IMR-90 (cell line): ENCODE measurements around the gene KRTAP5-4. TPM values are rescaled to one million over a fixed set of nuclear protein-coding genes. Genes with fewer than 3 reads are reported as not detected.

ENCODE experiments used
- ATAC-seq: fragments of 200-7000 bp; cut with Tn5 transposase; 2 replicates; pipeline ENCODE4 v1.9.1; 2020; ENCODE audit warnings: low read depth, mild to moderate bottlenecking, moderate library complexity
- BruUV-seq: library from RNA; stranded (reverse); fragments of 400-500 nt; replicated peaks from 2 replicates; lab custom pipeline; 2021; lab: Mats Ljungman, UMichigan
- CTCF ChIA-PET: fragments of 300-600 bp; formaldehyde crosslinking; extraction: SDS; loops from one replicate; lab custom pipeline; 2021; ENCODE audit warnings: antibody characterized with exemption; lab: Yijun Ruan, JAX
- POLR2A ChIA-PET: fragments of 300-600 bp; sonication (Branson Sonifier 250); formaldehyde crosslinking; loops from one replicate; lab custom pipeline; 2022; ENCODE audit warnings: antibody characterized with exemption; ENCODE audit not compliant: unreplicated experiment; lab: Charles Lee
- DNase-seq: peaks from one replicate; pipeline ENCODE4 v3.0.0; 2013
- H2AFZ ChIP-seq: replicated peaks from 2 replicates; pipeline ENCODE3; 2013; ENCODE audit warnings: low read length, mild to moderate bottlenecking; ENCODE audit not compliant: poor library complexity
- H2AK5ac ChIP-seq: 2 replicates; pipeline ENCODE4 v1.6.1; 2013; ENCODE audit warnings: low read depth, low read length, inconsistent platforms
- H2AK9ac ChIP-seq: replicated peaks from 2 replicates; pipeline ENCODE3; 2013; ENCODE audit warnings: mild to moderate bottlenecking, low read depth, low read length, moderate library complexity; ENCODE audit not compliant: poor library complexity
- H2BK120ac ChIP-seq: 2 replicates; pipeline ENCODE4 v1.6.1; 2013; ENCODE audit warnings: low read depth, low read length, inconsistent platforms
- H2BK15ac ChIP-seq: 3 replicates; pipeline ENCODE4 v1.6.1; 2013; ENCODE audit warnings: low read depth, low read length, inconsistent platforms
- H2BK20ac ChIP-seq: 2 replicates; pipeline ENCODE4 v1.6.1; 2013; ENCODE audit warnings: low read depth, mild to moderate bottlenecking, inconsistent platforms, low read length, moderate library complexity
- H2BK5ac ChIP-seq: 2 replicates; pipeline ENCODE4 v1.6.1; 2013; ENCODE audit warnings: mild to moderate bottlenecking, low read depth, low read length, inconsistent platforms; ENCODE audit not compliant: poor library complexity, severe bottlenecking
- H3K14ac ChIP-seq: replicated peaks from 2 replicates; pipeline ENCODE4 v1.6.1; 2013; ENCODE audit warnings: low read depth, low read length, inconsistent platforms
- H3K18ac ChIP-seq: 2 replicates; pipeline ENCODE4 v1.6.1; 2013; ENCODE audit warnings: low read depth, low read length, control low read depth
- H3K23ac ChIP-seq: 2 replicates; pipeline ENCODE4 v1.6.1; 2013; ENCODE audit warnings: low read depth, low read length, inconsistent platforms
- H3K27ac ChIP-seq: 2 replicates; pipeline ENCODE4 v1.5.1; 2013; ENCODE audit warnings: mild to moderate bottlenecking, control low read depth, low read length; ENCODE audit not compliant: insufficient read depth
- H3K27me3 ChIP-seq: 2 replicates; pipeline ENCODE4 v1.6.1; 2013; ENCODE audit warnings: low read length; ENCODE audit not compliant: control insufficient read depth, insufficient read depth
- H3K36me3 ChIP-seq: 2 replicates; pipeline ENCODE4 v1.6.1; 2013; ENCODE audit warnings: low read length, mixed read lengths; ENCODE audit not compliant: control insufficient read depth, insufficient read depth
- H3K4ac ChIP-seq: 2 replicates; pipeline ENCODE4 v1.6.1; 2013; ENCODE audit warnings: low read depth, low read length, inconsistent platforms
- H3K4me1 ChIP-seq: 2 replicates; pipeline ENCODE4 v1.6.1; 2013; ENCODE audit warnings: low read length, mixed read lengths; ENCODE audit not compliant: control insufficient read depth, insufficient read depth
- H3K4me2 ChIP-seq: 2 replicates; pipeline ENCODE4 v1.6.1; 2013; ENCODE audit warnings: low read depth, mild to moderate bottlenecking, control low read depth, low read length, moderate library complexity
- H3K4me3 ChIP-seq: 2 replicates; pipeline ENCODE4 v1.5.1; 2013; ENCODE audit warnings: low read depth, mild to moderate bottlenecking, control low read depth, low read length, moderate library complexity; ENCODE audit not compliant: insufficient read depth
- H3K56ac ChIP-seq: 2 replicates; pipeline ENCODE4 v1.6.1; 2013; ENCODE audit warnings: low read length, inconsistent platforms; ENCODE audit not compliant: insufficient read depth; ENCODE audit errors: extremely low read depth
- H3K79me1 ChIP-seq, 2 experiments: 2 replicates each; pipeline ENCODE4 v1.6.1; 2013; ENCODE audit warnings: low read length in 2 of 2, inconsistent platforms in 1 of 2, low read depth in 1 of 2
- H3K9ac ChIP-seq: 2 replicates; pipeline ENCODE4 v1.6.1; 2013; ENCODE audit warnings: low read depth, low read length, control low read depth
- H3K9me1 ChIP-seq: 2 replicates; pipeline ENCODE4 v1.6.1; 2013; ENCODE audit warnings: low read length, inconsistent platforms; ENCODE audit not compliant: insufficient read depth
- H3K9me3 ChIP-seq: 2 replicates; pipeline ENCODE4 v1.6.1; 2013; ENCODE audit warnings: low read length; ENCODE audit not compliant: control insufficient read depth, insufficient read depth
- H4K20me1 ChIP-seq: 2 replicates; pipeline ENCODE4 v1.6.1; 2013; ENCODE audit warnings: low read length, inconsistent platforms; ENCODE audit not compliant: insufficient read depth
- H4K5ac ChIP-seq: 2 replicates; pipeline ENCODE4 v1.6.1; 2013; ENCODE audit warnings: mild to moderate bottlenecking, low read depth, low read length, control low read depth
- H4K8ac ChIP-seq, 2 experiments: 2 replicates each; pipeline ENCODE4 v1.6.1; 2013; ENCODE audit warnings: low read depth in 2 of 2, low read length in 2 of 2, control low read depth in 1 of 2, inconsistent platforms in 1 of 2
- H4K91ac ChIP-seq: 2 replicates; pipeline ENCODE4 v1.6.1; 2013; ENCODE audit warnings: low read depth, low read length, inconsistent platforms; ENCODE audit not compliant: insufficient read depth
- BHLHE40 ChIP-seq: fragments of 150-350 bp; IDR thresholded peaks from 2 replicates; pipeline ENCODE4 v1.6.1; 2016; ENCODE audit warnings: mild to moderate bottlenecking, low read depth, low read length
- CEBPB ChIP-seq: IDR thresholded peaks from 2 replicates; pipeline ENCODE4 v1.6.1; 2012; ENCODE audit warnings: low read depth, low read length, improper control_type of control experiment
- CHD1 ChIP-seq: IDR thresholded peaks from 2 replicates; pipeline ENCODE4 v1.6.1; 2012; ENCODE audit warnings: low read depth, low read length, improper control_type of control experiment
- ELK1 ChIP-seq: fragments of 150-350 bp; IDR thresholded peaks from 2 replicates; pipeline ENCODE4 v1.6.1; 2016; ENCODE audit warnings: low read depth, mild to moderate bottlenecking, low read length, moderate library complexity, borderline replicate concordance
- FOS ChIP-seq: fragments of 150-350 bp; IDR thresholded peaks from 2 replicates; pipeline ENCODE4 v1.6.1; 2016; ENCODE audit warnings: low read depth, low read length
- MAFK ChIP-seq: IDR thresholded peaks from 2 replicates; pipeline ENCODE4 v1.6.1; 2012; ENCODE audit warnings: low read depth, low read length, improper control_type of control experiment
- MAZ ChIP-seq: IDR thresholded peaks from 2 replicates; pipeline ENCODE4 v1.6.1; 2012; ENCODE audit warnings: low read depth, mild to moderate bottlenecking, low read length, improper control_type of control experiment, moderate library complexity, borderline replicate concordance
- MXI1 ChIP-seq: IDR thresholded peaks from 2 replicates; pipeline ENCODE4 v1.6.1; 2012; ENCODE audit warnings: low read depth, mild to moderate bottlenecking, low read length, moderate library complexity, borderline replicate concordance
- POLR2A ChIP-seq: IDR thresholded peaks from 2 replicates; pipeline ENCODE4 v1.6.1; 2012; ENCODE audit warnings: mild to moderate bottlenecking, low read depth, low read length
- SMC3 ChIP-seq: fragments of 150-350 bp; IDR thresholded peaks from 2 replicates; pipeline ENCODE4 v1.6.1; 2016; ENCODE audit warnings: low read depth, mild to moderate bottlenecking, antibody characterized with exemption, low read length, moderate library complexity
- USF2 ChIP-seq: fragments of 150-350 bp; IDR thresholded peaks from 2 replicates; pipeline ENCODE4 v1.6.1; 2017; ENCODE audit warnings: mild to moderate bottlenecking, antibody characterized with exemption, low read length, low read depth
- WGBS, 2 experiments: methylation state at CpG; one replicate each; pipeline versions ENCODE4 v1.1.5 to v1.1.7; 2013; ENCODE audit warnings: missing lambda C conversion rate in 2 of 2; ENCODE audit not compliant: insufficient read length in 1 of 2; ENCODE audit errors: extremely low coverage in 2 of 2; 5-methylcytosine and 5-hydroxymethylcytosine counted together
- dilution Hi-C: fragments of 300-500 bp; cut with HindIII; formaldehyde crosslinking; loops from one replicate; pipeline ENCODE4 v1.14.3; 2018; ENCODE audit warnings: low sequenced_read_pairs; ENCODE audit not compliant: unreplicated experiment
- in situ Hi-C: fragments of 300-500 bp; cut with MboI; formaldehyde crosslinking; loops from 3 replicates; pipeline ENCODE4 v1.14.3; 2019; ENCODE audit warnings: low sequenced_read_pairs, inconsistent platforms, mixed read lengths
- intact Hi-C: fragments of 100-400 bp; cut with micrococcal nuclease; formaldehyde crosslinking; loops from 2 replicates; pipeline ENCODE4 v1.10.0; 2022
- polyA plus RNA-seq, 3 experiments: library from polyadenylated mRNA; depleted of rRNA; stranded (reverse); fragments of >200 nt; gene quantifications; 2 replicates each; pipeline ENCODE4 v1.2.3, GENCODE V29; 2012; ENCODE audit warnings: low replicate concordance in 1 of 3
- total RNA-seq: library from RNA; depleted of rRNA; stranded (reverse); fragments of >200 nt; gene quantifications from 2 replicates; pipeline ENCODE4 v1.2.3, GENCODE V29; 2012

The KRTAP5-4 gene
- total and polyA plus RNA-seq, 2 of the 4 experiments (the other 2 are of a cell fraction) = not detected

GRCh38 chr11:1572197-1573076 is 49.5 kb downstream of the KRTAP5-4 start, which contains the start of gene DUSP8:
Gene DUSP8, minus strand, starts transcription at chr11:1572271. Its CDS starts 6,445 bp downstream, at chr11:1565826.
- dilution Hi-C loops = no loop called here
- Histone ChIP-seq H3K14ac (peak within 1 kb of the TSS; percentile 59; the same call in 1 of the 2 replicates), H3K36me3 (no peaks in the 10 kb centered on the region), H2BK120ac (0 out of 2 replicates have a peak within 1 kb of the TSS, but pooled peaks have one; percentile 40), H3K4me2 (peak within 1 kb of the TSS; percentile 93), H3K4ac (peak within 1 kb of the TSS; percentile 65; the same call in 1 of the 2 replicates), H3K9me3 (no peaks in the 10 kb centered on the region), H4K91ac (peak within 1 kb of the TSS; percentile 47; the same call in 1 of the 2 replicates), H3K9ac (peak within 1 kb of the TSS; percentile 57), H2BK20ac (no peak within 1 kb of the TSS), H2AK5ac (no peak within 1 kb of the TSS), H3K27ac (peak within 1 kb of the TSS; percentile 15; the same call in 1 of the 2 replicates), H4K8ac (no peak within 1 kb of the TSS; a peak in 1 of 4 replicates), H2AK9ac (peak within 1 kb of the TSS; percentile 94), H3K4me1 (peaks cover 3% of the 10 kb centered on the region), H4K5ac (0 out of 2 replicates have a peak within 1 kb of the TSS, but pooled peaks have one; percentile 13), H2BK15ac (no peak within 1 kb of the TSS), H3K4me3 (peak within 1 kb of the TSS; percentile 58), H3K27me3 (peaks cover 24% of the 10 kb centered on the region), H3K79me1 (peaks cover 11 to 26% of the 10 kb centered on the region in 2 experiments; a peak in 2 of 4 replicates), H3K9me1 (no peaks in the 10 kb centered on the region), H2BK5ac (no peak within 1 kb of the TSS), H2AFZ (peak within 1 kb of the TSS; percentile 85), H3K18ac (no peak within 1 kb of the TSS), H3K56ac (no peak within 1 kb of the TSS), H4K20me1 (peaks cover 47% of the 10 kb centered on the region), H3K23ac (no peak within 1 kb of the TSS)
- in situ Hi-C loops = no loop called here
- peak; percentile 84 for DNase-seq
- ChIA-PET CTCF (interaction anchor here (4.4 kb wide), 1 partner anchor 26 kb away, joined by 30 read pairs; no protein-coding TSS in a partner anchor), POLR2A (interaction anchor here (0.6 kb wide), 1 partner anchor 14 kb away, joined by 4 read pairs; no protein-coding TSS in a partner anchor)
- no TSS peak for BruUV-seq
- WGBS, 2 experiments = 4% methylated on average over 28 of the region's 124 CpGs; no CpG with 5 or more reads in 1 of the 2 experiments
- intact Hi-C loops = no loop called here
- peak; percentile 83 for ATAC-seq
- TF ChIP-seq MAFK (no peak), POLR2A (peak; percentile 32; the same call in 1 of the 2 replicates), FOS (peak; percentile 48; the same call in 1 of the 2 replicates), CEBPB (no peak), ELK1 (no peak), USF2 (peak; percentile 29; the same call in 1 of the 2 replicates), SMC3 (no peak), CHD1 (no peak), MAZ (peak; percentile 77; the same call in 1 of the 2 replicates), BHLHE40 (no peak), MXI1 (no peak)
